Measurements from ENCODE around the gene CREB5.

GRCh38 chr7:28785041-28785995, 373.0 kb downstream of the CREB5 start:
- TF ChIP-seq, protein P1, sequence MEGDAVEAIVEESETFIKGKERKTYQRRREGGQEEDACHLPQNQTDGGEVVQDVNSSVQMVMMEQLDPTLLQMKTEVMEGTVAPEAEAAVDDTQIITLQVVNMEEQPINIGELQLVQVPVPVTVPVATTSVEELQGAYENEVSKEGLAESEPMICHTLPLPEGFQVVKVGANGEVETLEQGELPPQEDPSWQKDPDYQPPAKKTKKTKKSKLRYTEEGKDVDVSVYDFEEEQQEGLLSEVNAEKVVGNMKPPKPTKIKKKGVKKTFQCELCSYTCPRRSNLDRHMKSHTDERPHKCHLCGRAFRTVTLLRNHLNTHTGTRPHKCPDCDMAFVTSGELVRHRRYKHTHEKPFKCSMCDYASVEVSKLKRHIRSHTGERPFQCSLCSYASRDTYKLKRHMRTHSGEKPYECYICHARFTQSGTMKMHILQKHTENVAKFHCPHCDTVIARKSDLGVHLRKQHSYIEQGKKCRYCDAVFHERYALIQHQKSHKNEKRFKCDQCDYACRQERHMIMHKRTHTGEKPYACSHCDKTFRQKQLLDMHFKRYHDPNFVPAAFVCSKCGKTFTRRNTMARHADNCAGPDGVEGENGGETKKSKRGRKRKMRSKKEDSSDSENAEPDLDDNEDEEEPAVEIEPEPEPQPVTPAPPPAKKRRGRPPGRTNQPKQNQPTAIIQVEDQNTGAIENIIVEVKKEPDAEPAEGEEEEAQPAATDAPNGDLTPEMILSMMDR (IDR thresholded peaks at IDR 0.05; ENCODE audit: control extremely low read depth in 1 of 3, insufficient read depth in 1 of 3, low read depth in 1 of 3, low read length in 3 of 3) = no peak
- TF ChIP-seq CHD1 (IDR thresholded peaks at IDR 0.05; ENCODE audit: low read depth, low read length) = no peak
- TF ChIP-seq EP300 (IDR thresholded peaks at IDR 0.05; ENCODE audit: borderline replicate concordance in 1 of 2, low read depth in 2 of 2, low read length in 2 of 2) = no peak
- no peak for TF ChIP-seq TCF12 (IDR thresholded peaks at IDR 0.05; ENCODE audit: low read depth, low read length)
- no peak for TF ChIP-seq BACH1 (IDR thresholded peaks at IDR 0.05; ENCODE audit: low read length)
- no peak for TF ChIP-seq TAF1 (IDR thresholded peaks at IDR 0.05; ENCODE audit: low read depth, low read length)
